Ovary (tissue), 9 donors: ENCODE results near the gene CCL11. TPM values are rescaled to one million over a fixed set of nuclear protein-coding genes. Genes with fewer than 3 reads are reported as not detected.

Source experiments
- DNase-seq, 5 donors: peaks; one replicate each; pipeline ENCODE4 v3.0.0-alpha.2; 2019 to 2020
- H3K27ac ChIP-seq, 2 donors: fragments of 200-600 bp; one replicate each; pipeline versions ENCODE4 v1.5.1 to v1.8.0; 2019 to 2022
- H3K27me3 ChIP-seq: fragments of 200-600 bp; one replicate; pipeline ENCODE4 v1.8.0; 2022
- H3K36me3 ChIP-seq: fragments of 200-600 bp; sonication (generic); one replicate; pipeline ENCODE4 v1.5.1; 2019
- H3K4me1 ChIP-seq: one replicate; pipeline ENCODE4 v1.8.1; 2013; ENCODE audit warnings: mild to moderate bottlenecking, moderate library complexity; ENCODE audit not compliant: insufficient read depth
- H3K4me3 ChIP-seq: fragments of 200-600 bp; sonication (generic); one replicate; pipeline ENCODE4 v1.5.1; 2017
- H3K9me3 ChIP-seq, 2 donors: fragments of 200-600 bp in 1 of 2; sonication (generic) in 1 of 2; one replicate each; pipeline versions ENCODE4 v1.5.1 to v1.8.1; 2013 to 2019; ENCODE audit warnings: mild to moderate bottlenecking in 1 of 2, moderate library complexity in 1 of 2
- CTCF ChIP-seq, 3 donors: fragments of 450-650 bp in 2 of 3; fragments of 200-600 bp in 1 of 3; IDR thresholded peaks; one replicate each; pipeline versions ENCODE4 v1.5.1 to v1.8.0; 2016 to 2022; ENCODE audit warnings: antibody characterized with exemption in 3 of 3, mild to moderate bottlenecking in 1 of 3
- EP300 ChIP-seq: sonication (generic); formaldehyde crosslinking; IDR thresholded peaks from one replicate; pipeline ENCODE4 v1.6.1; 2017; ENCODE audit warnings: antibody characterized with exemption
- POLR2A ChIP-seq: fragments of 450-650 bp; IDR thresholded peaks from one replicate; pipeline ENCODE4 v1.6.1; 2017; ENCODE audit warnings: antibody characterized with exemption, mild to moderate bottlenecking, moderate library complexity
- WGBS, 3 donors: extraction: QIAGEN DNeasy Blood & Tissue Kit in 1 of 3; methylation state at CpG; one replicate each; pipeline versions ENCODE4 v1.1.5 to v1.1.7; 2013 to 2017; 5-methylcytosine and 5-hydroxymethylcytosine counted together
- intact Hi-C, 4 donors: fragments of 100-400 bp; cut with DNase I; formaldehyde crosslinking; loops; one replicate each; pipeline versions ENCODE4 v1.11.0 to v1.15.1; 2022 to 2023
- polyA plus RNA-seq, 2 donors: library from polyadenylated mRNA; stranded (reverse); fragments of 200-250 nt in 1 of 2; fragments of 350-450 nt in 1 of 2; fragmentation: Illumina TruSeq in 1 of 2; extraction: RNeasy Lipid Tissue Mini Kit (QIAGEN cat#74804) in 1 of 2; gene quantifications; one replicate each; pipeline ENCODE4 v1.2.3, GENCODE V29; 2013 to 2014
- total RNA-seq, 7 donors: library from RNA; depleted of rRNA in 2 of 7; stranded (reverse); fragments of >200 nt in 2 of 7; fragmentation: NEBNext Ultra II Directional in 3 of 7; extraction: Animal tissue kit (Norgen Biotek cat#: 25700) in 3 of 7; gene quantifications; one replicate each; pipeline versions ENCODE4 v1.1.0 to v1.2.4, GENCODE V29; 2016 to 2023
- donor health status: DM: no; HTN: no; CAD: no; lungs with moderate emphysema.
- donor health status: DM: no; HTN: no; CAD: no.
- donor health status: Bipolar disorder and iron deficiency.
- donor health status: DM: yes; HTN: yes; CAD: no.
- donor health status: DM: no; HTN: no; CAD: no.
- donor health status: DM: yes; HTN: yes; CAD: no.

Gene CCL11
- total and polyA plus RNA-seq, 9 donors, result 0.35 to 2.0 TPM; not detected in 7

- TF ChIP-seq EP300 (no peak), CTCF (IDR thresholded peaks at IDR 0.05) (no peak), POLR2A (no peak)
- Histone ChIP-seq H3K27ac (no peak overlapping the region), H3K27me3 (no peaks in the 10 kb centered on the region), H3K4me1 (no peaks in the 10 kb centered on the region), H3K36me3 (no peaks in the 10 kb centered on the region), H3K9me3 (no peaks in the 10 kb centered on the region), H3K4me3 (no peak overlapping the region)
- no peak for DNase-seq
- 88 to 91% (median 89%) methylated on average over 5 of the region's 5 CpGs for WGBS, 3 donors
- intact Hi-C loops, result no loop called here
Measured at GRCh38 chr17:34261568-34262337, 23.8 kb upstream of the CCL11 start.

GRCh38 chr17:34265711-34266110, 19.8 kb upstream of the CCL11 start:
- no peak for TF ChIP-seq CTCF (IDR thresholded peaks at IDR 0.05)
- no peak for TF ChIP-seq EP300
- no peak for TF ChIP-seq POLR2A
- Histone ChIP-seq H3K4me3 (no peak overlapping the region), H3K9me3 (no peaks in the 10 kb centered on the region), H3K36me3 (no peaks in the 10 kb centered on the region), H3K27ac (no peak overlapping the region), H3K4me1 (no peaks in the 10 kb centered on the region), H3K27me3 (no peaks in the 10 kb centered on the region)
- no peak for DNase-seq
- intact Hi-C loops, result no loop called here
- WGBS, 3 donors, result 37 to 57% (median 38%) methylated on average over 3 of the region's 3 CpGs

GRCh38 chr17:34269969-34270368, 15.6 kb upstream of the CCL11 start, which contains the start of gene CCL7:
CCL7 (plus strand) TSS chr17:34270221; CDS start chr17:34270291, 70 bp downstream.
- intact Hi-C loops, result no loop called here
- Histone ChIP-seq H3K4me1 (no peaks in the 10 kb centered on the region), H3K36me3 (no peaks in the 10 kb centered on the region), H3K4me3 (no peak within 1 kb of the TSS), H3K27ac (no peak within 1 kb of the TSS), H3K27me3 (no peaks in the 10 kb centered on the region), H3K9me3 (peaks cover 0 to 3% of the 10 kb centered on the region in 2 donors)
- no peak for DNase-seq
- TF ChIP-seq EP300 (no peak), POLR2A (no peak), CTCF (IDR thresholded peaks at IDR 0.05) (no peak)
- 3 to 16% (median 5%) methylated on average over 1 of the region's 1 CpG for WGBS, 3 donors

- WGBS, 3 donors, result 0 to 22% (median 3%) methylated on average over 1 of the region's 1 CpG
- no peak overlapping the region for H3K4me3 ChIP-seq
- no peaks in the 10 kb centered on the region for H3K36me3 ChIP-seq
- intact Hi-C loops, result no loop called here
- no peak for DNase-seq
- no peaks in the 10 kb centered on the region for H3K27me3 ChIP-seq
- no peaks in the 10 kb centered on the region for H3K4me1 ChIP-seq
- H3K27ac ChIP-seq, result no peak overlapping the region
- H3K9me3 ChIP-seq, result peaks cover 0 to 3% of the 10 kb centered on the region in 2 donors
- TF ChIP-seq POLR2A (no peak), CTCF (IDR thresholded peaks at IDR 0.05) (no peak), EP300 (no peak)
Measured at GRCh38 chr17:34275881-34276280, 9.7 kb upstream of the CCL11 start.
